OCI-LY1 (cell line): ENCODE measurements around the gene MAP1S.

ENCODE experiments used
- EZH2 ChIP-seq: fragments of 200-600 bp; sonication (generic), shearing (Covaris generic); IDR thresholded peaks from 2 replicates; pipeline ENCODE4 v1.8.0; 2017; ENCODE audit warnings: borderline replicate concordance, mixed run types, mild to moderate bottlenecking, antibody characterized with exemption, low read length, moderate library complexity, mixed read lengths
- TF ChIP-seq, protein P1 (sequence below): fragments of 200-600 bp; sonication (generic), shearing (Covaris generic); IDR thresholded peaks from 2 replicates; pipeline ENCODE4 v1.5.1; 2017; ENCODE audit warnings: mild to moderate bottlenecking, antibody characterized with exemption, low read length, moderate library complexity, mixed read lengths

DNA sequence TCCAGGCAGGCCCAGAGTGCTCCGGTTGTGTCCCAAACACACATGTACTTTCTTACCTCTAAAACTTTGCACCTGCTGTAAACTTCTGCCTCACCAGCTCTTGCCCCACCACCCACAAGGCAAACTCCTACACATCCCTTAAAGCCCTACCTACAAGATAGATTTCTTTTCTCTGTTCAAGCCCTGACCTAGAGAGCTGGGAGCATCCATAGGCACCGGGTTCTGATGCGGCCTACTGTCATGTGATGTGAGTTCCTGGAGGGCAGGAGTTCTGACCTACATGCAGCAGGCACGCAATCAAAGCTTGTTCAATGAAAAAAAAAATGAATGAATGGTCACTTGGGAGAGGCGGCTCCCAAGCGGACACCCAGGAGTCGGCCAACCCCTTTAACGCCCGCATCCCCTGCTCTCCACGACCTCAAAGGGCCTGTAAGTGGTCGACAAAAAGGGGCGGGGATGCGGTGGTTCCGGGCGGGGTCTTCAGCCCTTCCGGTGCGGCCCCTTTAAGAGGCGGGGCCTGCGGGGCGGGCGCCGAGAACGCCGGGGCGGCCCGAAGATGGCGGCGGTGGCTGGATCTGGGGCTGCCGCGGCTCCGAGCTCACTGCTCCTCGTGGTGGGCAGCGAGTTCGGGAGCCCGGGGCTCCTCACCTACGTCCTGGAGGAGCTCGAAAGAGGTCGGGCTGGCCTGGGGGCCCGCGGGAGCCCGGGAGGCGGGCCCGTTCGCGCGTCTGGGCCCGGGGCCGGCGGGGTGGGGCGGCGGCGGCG lies at the start of gene MAP1S:
- TF ChIP-seq, protein P1, sequence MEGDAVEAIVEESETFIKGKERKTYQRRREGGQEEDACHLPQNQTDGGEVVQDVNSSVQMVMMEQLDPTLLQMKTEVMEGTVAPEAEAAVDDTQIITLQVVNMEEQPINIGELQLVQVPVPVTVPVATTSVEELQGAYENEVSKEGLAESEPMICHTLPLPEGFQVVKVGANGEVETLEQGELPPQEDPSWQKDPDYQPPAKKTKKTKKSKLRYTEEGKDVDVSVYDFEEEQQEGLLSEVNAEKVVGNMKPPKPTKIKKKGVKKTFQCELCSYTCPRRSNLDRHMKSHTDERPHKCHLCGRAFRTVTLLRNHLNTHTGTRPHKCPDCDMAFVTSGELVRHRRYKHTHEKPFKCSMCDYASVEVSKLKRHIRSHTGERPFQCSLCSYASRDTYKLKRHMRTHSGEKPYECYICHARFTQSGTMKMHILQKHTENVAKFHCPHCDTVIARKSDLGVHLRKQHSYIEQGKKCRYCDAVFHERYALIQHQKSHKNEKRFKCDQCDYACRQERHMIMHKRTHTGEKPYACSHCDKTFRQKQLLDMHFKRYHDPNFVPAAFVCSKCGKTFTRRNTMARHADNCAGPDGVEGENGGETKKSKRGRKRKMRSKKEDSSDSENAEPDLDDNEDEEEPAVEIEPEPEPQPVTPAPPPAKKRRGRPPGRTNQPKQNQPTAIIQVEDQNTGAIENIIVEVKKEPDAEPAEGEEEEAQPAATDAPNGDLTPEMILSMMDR, result no peak
- no peak for TF ChIP-seq EZH2
